IPS DF 6.9 (cell line): ENCODE data around the gene CCDC92.
"Not testable (repeated sequence)": the region's sequence is repeated elsewhere in the genome, so short reads cannot be mapped to it uniquely, and the experiment has no call there.

Experiments
- DNase-seq: peaks from one replicate; pipeline ENCODE4 v3.0.0-alpha.2; 2013; ENCODE audit warnings: low read depth, low spot score
- H3K27ac ChIP-seq: one replicate; pipeline ENCODE4 v1.5.1; 2013; ENCODE audit warnings: low read length, control low read depth
- H3K27me3 ChIP-seq: 2 replicates; pipeline ENCODE4 v1.6.1; 2013; ENCODE audit warnings: mild to moderate bottlenecking, low read length; ENCODE audit not compliant: control insufficient read depth, insufficient read depth
- H3K36me3 ChIP-seq: 2 replicates; pipeline ENCODE4 v1.6.1; 2013; ENCODE audit warnings: low read length; ENCODE audit not compliant: control insufficient read depth, insufficient read depth
- H3K4me1 ChIP-seq: 2 replicates; pipeline ENCODE4 v1.6.1; 2013; ENCODE audit warnings: low read length; ENCODE audit not compliant: control insufficient read depth, insufficient read depth
- H3K4me3 ChIP-seq: 2 replicates; pipeline ENCODE4 v1.5.1; 2013; ENCODE audit warnings: mild to moderate bottlenecking, low read length
- H3K9me3 ChIP-seq: 2 replicates; pipeline ENCODE4 v1.6.1; 2013; ENCODE audit warnings: low read length, inconsistent platforms; ENCODE audit not compliant: control insufficient read depth, insufficient read depth
- WGBS: extraction: QIAGEN DNeasy Blood & Tissue Kit; methylation state at CpG from one replicate; pipeline ENCODE4 v1.1.7; 2013; ENCODE audit warnings: mixed read lengths, missing lambda C conversion rate; ENCODE audit not compliant: insufficient read length, insufficient coverage; 5-methylcytosine and 5-hydroxymethylcytosine counted together

The CCDC92 gene

DNA sequence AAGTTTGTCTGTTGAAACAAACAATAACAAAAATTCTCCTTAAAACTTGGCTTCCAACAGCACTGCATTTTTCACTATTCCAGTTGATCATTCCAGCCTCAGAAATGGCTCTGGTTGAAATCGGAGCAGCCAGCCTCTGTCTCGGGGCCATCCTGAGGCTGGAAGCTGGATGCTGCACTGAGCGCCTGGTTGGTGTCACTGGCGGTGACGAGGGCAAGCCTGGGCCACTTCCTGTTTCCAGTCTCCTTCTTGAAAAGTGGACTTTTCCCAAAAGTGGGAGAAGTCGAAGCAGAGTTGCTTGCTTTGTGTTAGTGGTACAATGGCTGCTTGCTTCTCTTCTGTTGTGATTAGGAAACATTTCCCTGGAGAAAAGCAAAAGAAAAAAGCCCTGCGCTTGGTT lies 48.7 kb downstream of the CCDC92 start:
- Histone ChIP-seq H3K4me1 (no peaks in the 10 kb centered on the region), H3K36me3 (no peaks in the 10 kb centered on the region), H3K9me3 (no peaks in the 10 kb centered on the region), H3K27me3 (no peaks in the 10 kb centered on the region), H3K4me3 (no peak overlapping the region), H3K27ac (no peak overlapping the region)
- WGBS, result no CpG with 5 or more reads among the region's 7 CpGs
- no peak for DNase-seq

DNA sequence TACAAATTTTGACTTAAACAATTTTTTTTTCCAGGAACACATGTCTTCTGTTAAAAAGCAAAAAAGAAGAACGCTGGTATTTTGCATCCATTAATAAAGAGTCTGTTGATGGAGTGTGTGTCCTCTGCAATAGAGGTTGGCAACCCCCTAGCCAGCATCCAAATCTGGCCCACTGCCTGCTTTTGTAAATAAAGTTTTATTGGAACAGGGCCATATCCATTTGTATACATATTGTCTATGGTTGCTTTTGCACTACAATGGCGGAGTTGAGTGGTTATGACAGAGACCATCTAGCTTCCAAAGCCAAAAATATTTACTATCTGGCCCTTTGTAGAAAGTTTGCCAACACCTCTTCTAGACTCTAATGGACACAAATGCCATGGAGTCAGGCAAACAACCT lies 49.6 kb downstream of the CCDC92 start:
- Histone ChIP-seq H3K4me1 (no peaks in the 10 kb centered on the region), H3K27ac (no peak overlapping the region), H3K27me3 (no peaks in the 10 kb centered on the region), H3K4me3 (no peak overlapping the region), H3K36me3 (no peaks in the 10 kb centered on the region), H3K9me3 (no peaks in the 10 kb centered on the region)
- WGBS, result no CpG with 5 or more reads among the region's 2 CpGs
- DNase-seq, result no peak

DNA sequence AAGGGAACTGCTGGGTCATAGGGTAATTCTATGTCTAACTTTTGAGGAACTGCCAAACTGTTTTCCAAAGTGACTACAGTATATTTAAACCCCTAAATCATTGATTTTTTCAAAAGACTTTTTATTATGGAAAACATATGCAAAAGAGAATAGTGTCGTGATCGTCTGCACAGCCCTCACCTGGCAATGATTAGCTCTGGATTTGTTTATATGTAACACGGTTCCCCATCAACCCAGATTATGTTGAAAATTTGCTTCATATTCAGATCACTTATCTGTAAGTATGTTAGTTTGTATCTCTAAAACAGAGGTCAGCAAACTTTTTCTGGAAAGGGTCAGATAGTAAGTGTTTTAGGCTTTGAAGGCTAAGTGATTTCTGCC lies 52.7 kb downstream of the CCDC92 start:
- Histone ChIP-seq H3K36me3 (no peaks in the 10 kb centered on the region), H3K4me3 (no peak overlapping the region), H3K27ac (no peak overlapping the region), H3K4me1 (no peaks in the 10 kb centered on the region), H3K27me3 (no peaks in the 10 kb centered on the region), H3K9me3 (no peaks in the 10 kb centered on the region)
- WGBS, result no CpG with 5 or more reads among the region's 3 CpGs
- DNase-seq, result no peak

DNA sequence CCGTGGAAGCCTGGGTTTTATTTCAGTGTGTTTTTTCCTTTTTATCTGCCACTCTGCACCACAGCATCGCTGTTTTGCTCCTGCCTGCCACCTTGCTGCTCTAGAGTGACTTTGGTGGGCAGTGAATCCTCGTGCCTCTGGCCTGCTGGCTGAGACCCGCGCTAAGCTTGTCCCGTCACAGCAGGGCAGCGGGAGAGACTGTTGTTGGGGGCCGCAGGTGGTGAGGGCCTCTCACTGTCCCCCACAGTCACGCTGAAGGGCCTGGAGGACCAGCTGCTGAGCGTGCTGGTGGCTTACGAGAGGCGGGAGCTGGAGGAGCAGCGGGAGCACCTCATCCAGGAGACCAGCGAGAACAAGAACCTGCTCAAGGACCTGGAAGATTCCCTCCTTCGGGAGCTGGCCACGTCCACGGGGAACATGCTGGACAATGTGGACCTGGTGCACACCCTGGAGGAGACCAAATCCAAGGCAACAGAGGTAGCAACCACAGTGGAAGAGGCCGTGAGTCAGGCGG lies 55.2 kb downstream of the CCDC92 start:
- H3K4me3 ChIP-seq, result no peak overlapping the region
- DNase-seq, result no peak
- H3K36me3 ChIP-seq, result no peaks in the 10 kb centered on the region
- no peaks in the 10 kb centered on the region for H3K27me3 ChIP-seq
- H3K4me1 ChIP-seq, result no peaks in the 10 kb centered on the region; the same call in 1 of the 2 replicates
- no peaks in the 10 kb centered on the region for H3K9me3 ChIP-seq
- H3K27ac ChIP-seq, result no peak overlapping the region
- WGBS, result no CpG with 5 or more reads among the region's 19 CpGs

DNA sequence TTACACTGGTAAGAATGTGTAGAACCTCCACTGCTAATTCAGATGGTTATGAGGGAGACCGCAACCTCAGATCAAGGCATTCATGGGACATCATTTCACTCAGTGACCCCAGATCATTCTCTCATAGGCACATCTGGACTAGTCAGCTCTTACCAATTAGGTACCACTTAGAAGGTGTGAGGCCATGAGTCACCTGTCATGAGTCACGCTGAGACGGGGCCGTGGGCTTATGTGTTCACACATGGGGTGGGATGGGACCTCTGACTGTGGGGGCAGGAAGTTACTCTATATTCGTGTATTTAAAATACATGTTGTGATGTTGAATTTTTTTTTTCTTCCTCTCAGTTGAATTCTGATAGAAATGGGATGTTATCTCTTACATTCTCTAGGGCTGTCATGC lies 55.9 kb downstream of the CCDC92 start:
- H3K27me3 ChIP-seq, result no peaks in the 10 kb centered on the region
- no peaks in the 10 kb centered on the region for H3K9me3 ChIP-seq
- no peak overlapping the region for H3K4me3 ChIP-seq
- DNase-seq, result no peak
- H3K4me1 ChIP-seq, result no peaks in the 10 kb centered on the region; the same call in 1 of the 2 replicates
- no peak overlapping the region for H3K27ac ChIP-seq
- H3K36me3 ChIP-seq, result no peaks in the 10 kb centered on the region
- no CpG with 5 or more reads among the region's 5 CpGs for WGBS

DNA sequence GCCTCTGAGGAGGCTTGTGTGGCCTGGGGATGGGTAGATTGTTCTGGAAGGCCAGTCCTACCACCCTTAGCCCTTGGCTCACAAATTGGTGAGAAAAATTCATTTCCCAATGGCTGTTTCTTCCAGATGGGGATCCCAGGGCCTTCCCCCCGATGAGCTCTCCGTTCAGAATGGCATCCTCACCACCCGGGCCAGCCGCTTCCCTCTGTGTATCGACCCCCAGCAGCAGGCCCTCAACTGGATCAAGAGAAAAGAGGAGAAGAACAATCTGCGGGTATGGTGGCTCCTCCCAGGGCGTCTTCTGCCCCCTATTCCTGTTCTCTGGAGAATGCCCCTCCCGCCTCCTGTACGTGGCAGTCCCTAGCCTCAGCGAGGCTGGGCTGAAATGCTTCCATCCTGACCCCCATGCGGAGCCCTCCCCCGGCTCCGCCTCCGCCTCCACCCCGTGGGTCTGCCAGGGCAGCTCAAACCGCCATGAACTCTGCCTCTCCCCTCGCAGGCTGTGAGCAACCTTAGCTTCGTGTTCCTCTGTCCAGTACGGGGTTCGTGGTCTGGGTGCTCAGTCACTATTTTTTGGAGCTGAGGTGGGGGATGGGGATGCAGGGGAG lies 57.8 kb downstream of the CCDC92 start:
- Histone ChIP-seq H3K27me3 (no peaks in the 10 kb centered on the region), H3K9me3 (no peaks in the 10 kb centered on the region), H3K4me1 (no peaks in the 10 kb centered on the region; the same call in 1 of the 2 replicates), H3K4me3 (no peak overlapping the region), H3K36me3 (no peaks in the 10 kb centered on the region), H3K27ac (no peak overlapping the region)
- no peak for DNase-seq
- WGBS, result no CpG with 5 or more reads among the region's 20 CpGs

DNA sequence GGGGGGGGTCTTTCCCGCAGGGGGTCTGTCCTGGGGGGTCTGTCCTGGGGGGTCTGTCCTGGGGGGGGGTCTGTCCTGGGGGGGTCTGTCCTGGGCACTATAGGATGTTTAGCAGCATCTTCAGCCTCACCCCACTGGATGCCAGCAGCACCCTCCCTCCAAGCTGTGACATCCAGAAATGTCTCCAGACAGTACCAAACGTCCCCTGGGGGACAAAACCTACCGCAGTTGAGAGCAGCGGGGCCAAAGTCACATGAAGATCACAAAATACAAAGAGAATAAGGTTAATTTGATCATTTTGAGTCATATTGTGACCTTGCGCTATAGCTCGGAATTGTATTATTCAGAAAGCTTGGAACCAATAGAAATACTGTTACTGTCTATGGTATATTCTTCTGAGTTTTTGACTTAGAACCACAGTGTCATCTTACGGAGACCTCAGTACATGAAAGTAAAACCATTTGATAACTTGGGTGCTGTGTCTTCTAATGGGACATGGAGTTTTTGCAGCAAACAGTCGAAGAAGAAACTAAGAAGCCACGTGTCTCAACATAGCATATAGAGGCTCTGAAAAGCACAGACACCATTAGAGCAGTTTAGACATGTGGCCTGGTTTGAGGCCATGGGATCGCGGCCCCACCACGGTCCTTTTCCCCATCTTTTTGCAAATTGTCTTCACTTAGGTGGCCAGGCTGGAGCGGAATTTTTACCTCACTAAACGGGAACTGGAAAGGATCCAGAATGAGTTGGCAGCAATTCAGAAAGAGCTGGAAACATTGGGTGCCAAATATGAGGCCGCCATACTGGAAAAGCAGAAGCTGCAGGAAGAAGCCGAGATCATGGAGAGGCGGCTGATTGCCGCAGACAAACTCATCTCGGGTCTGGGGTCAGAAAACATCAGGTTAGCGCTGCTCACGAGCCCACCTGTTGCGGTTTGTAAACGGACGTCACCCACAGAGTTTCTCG lies 59.9 kb downstream of the CCDC92 start:
- Histone ChIP-seq H3K9me3 (no peaks in the 10 kb centered on the region), H3K27ac (no peak overlapping the region), H3K4me3 (no peak overlapping the region), H3K36me3 (no peaks in the 10 kb centered on the region), H3K4me1 (no peaks in the 10 kb centered on the region; the same call in 1 of the 2 replicates), H3K27me3 (no peaks in the 10 kb centered on the region)
- no peak for DNase-seq
- WGBS, result no CpG with 5 or more reads among the region's 25 CpGs

DNA sequence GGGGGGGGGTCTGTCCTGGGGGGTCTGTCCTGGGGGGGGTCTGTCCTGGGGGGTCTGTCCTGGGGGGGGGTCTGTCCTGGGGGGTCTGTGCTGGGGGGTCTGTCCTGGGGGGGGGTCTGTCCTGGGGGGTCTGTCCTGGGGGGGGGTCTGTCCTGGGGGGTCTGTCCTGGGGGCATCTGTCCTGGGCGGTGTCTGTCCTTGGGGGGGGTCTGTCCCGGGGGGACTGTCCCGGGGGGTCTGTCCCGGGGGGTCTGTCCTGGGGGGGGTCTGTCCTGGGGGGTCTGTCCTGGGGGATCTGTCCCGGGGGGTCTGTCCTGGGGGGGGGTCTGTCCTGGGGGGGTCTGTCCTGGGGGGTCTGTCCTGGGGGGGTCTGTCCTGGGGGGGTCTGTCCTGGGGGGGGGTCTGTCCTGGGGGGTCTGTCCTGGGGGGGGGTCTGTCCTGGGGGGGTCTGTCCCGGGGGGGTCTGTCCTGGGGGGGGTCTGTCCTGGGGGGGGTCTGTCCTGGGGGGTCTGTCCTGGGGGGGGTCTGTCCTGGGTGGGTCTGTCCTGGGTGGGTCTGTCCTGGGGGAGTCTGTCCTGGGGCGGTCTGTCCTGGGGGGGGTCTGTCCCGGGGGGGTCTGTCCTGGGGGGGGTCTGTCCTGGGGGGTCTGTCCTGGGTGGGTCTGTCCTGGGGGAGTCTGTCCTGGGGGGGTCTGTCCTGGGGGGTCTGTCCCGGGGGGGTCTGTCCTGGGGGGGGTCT lies 60.8 kb downstream of the CCDC92 start:
- H3K27ac ChIP-seq, DNase-seq, H3K4me1 ChIP-seq, H3K4me3 ChIP-seq, H3K36me3 ChIP-seq, H3K9me3 ChIP-seq, H3K27me3 ChIP-seq: not testable (repeated sequence)
- no CpG with 5 or more reads among the region's 9 CpGs for WGBS

DNA sequence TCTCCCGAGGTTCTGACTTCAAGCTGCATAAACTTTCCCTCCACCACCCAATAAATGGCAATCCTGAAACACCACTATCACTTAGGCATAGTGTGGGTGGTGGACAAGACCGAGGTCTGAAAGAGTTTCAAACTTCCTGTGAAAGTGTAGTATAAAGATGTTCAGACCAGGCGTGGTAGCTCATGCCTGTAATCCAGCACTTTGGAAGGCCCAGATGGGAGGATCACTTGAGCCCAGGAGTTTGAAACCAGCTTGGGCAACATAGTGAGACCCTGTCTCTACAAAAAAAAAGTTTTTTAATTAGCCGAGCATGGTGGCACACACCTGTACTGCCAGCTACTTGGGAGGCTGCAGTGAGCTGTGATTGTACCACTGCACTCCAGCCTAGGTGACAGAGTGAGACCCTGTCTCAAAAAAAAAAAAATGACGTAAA lies 61.9 kb downstream of the CCDC92 start:
- no peak overlapping the region for H3K27ac ChIP-seq
- no peak overlapping the region for H3K4me3 ChIP-seq
- H3K9me3 ChIP-seq, result no peaks in the 10 kb centered on the region
- H3K27me3 ChIP-seq, result no peaks in the 10 kb centered on the region
- H3K4me1 ChIP-seq, result no peaks in the 10 kb centered on the region; the same call in 1 of the 2 replicates
- WGBS, result no CpG with 5 or more reads among the region's 5 CpGs
- H3K36me3 ChIP-seq, result no peaks in the 10 kb centered on the region
- no peak for DNase-seq

DNA sequence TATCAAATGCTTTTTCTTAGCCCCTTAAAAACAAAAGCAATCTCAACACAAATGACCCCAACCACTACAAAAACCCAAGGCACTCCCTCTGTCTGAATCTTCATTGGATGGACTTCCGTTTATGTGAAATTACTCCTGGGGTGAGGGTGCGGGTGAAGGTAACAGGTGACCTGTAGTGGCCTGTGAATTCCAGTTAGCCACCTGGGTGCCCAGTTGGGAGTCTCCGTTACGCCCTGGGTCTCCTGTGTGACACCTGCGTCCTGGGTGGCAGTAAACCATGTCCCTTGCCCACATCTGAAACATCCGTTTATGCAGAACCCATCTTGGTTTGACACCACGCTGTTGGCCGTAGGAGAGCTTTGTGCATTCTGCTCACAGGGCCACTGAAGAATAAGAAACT lies 62.6 kb downstream of the CCDC92 start:
- Histone ChIP-seq H3K27ac (no peak overlapping the region), H3K36me3 (no peaks in the 10 kb centered on the region), H3K9me3 (no peaks in the 10 kb centered on the region), H3K4me1 (no peaks in the 10 kb centered on the region; the same call in 1 of the 2 replicates), H3K27me3 (no peaks in the 10 kb centered on the region), H3K4me3 (no peak overlapping the region)
- no peak for DNase-seq
- no CpG with 5 or more reads among the region's 8 CpGs for WGBS
